HepG2 (cell line): ENCODE results near the gene NXN. TPM values are rescaled to one million over a fixed set of nuclear protein-coding genes. Genes with fewer than 3 reads are reported as not detected.

Experiments used
- ATAC-seq: fragments of 200-7000 bp; cut with Tn5 transposase; 3 replicates; pipeline ENCODE4 v1.9.1; 2020; ENCODE audit warnings: mild to moderate bottlenecking, moderate library complexity
- BruUV-seq: library from RNA; stranded (reverse); fragments of 400-500 nt; replicated peaks from 2 replicates; lab custom pipeline; 2021; lab: Mats Ljungman, UMichigan
- CTCF ChIA-PET: fragments of 300-600 bp; formaldehyde crosslinking; extraction: SDS; loops from one replicate; lab custom pipeline; 2021; ENCODE audit warnings: low total read pairs, inconsistent platforms, low intra/inter-chr PET ratio; lab: Yijun Ruan, JAX
- POLR2A ChIA-PET: fragments of 350-600 bp; sonication (Branson Sonifier 250); formaldehyde crosslinking; loops from one replicate; lab custom pipeline; 2020; ENCODE audit warnings: antibody characterized with exemption, inconsistent platforms; lab: Yijun Ruan, JAX
- DNase-seq: peaks from one replicate; pipeline ENCODE4 v3.0.0-alpha.2; 2015; ENCODE audit warnings: low spot score
- FAIRE-seq: peaks from 3 replicates; lab custom pipeline; 2011; peaks lifted over from hg19 to GRCh38; lab: Jason Lieb, UNC
- H2AFZ ChIP-seq: one replicate; pipeline ENCODE4 v1.6.1; 2011; ENCODE audit warnings: low read length, inconsistent platforms
- H3K27ac ChIP-seq: fragments of 300-600 bp; 3 replicates; pipeline ENCODE4 v1.8.0; 2011; ENCODE audit warnings: mixed run types, mild to moderate bottlenecking, mixed read lengths, low read length, inconsistent platforms; ENCODE audit not compliant: insufficient read depth; ENCODE audit errors: extremely low read length
- H3K27me3 ChIP-seq, 2 experiments: fragments of 200-600 bp in 1 of 2; 2 replicates in 1 of 2; 3 replicates in 1 of 2; pipeline versions ENCODE4 v1.6.0 to v1.8.0; 2011; ENCODE audit warnings: low read length in 2 of 2, mild to moderate bottlenecking in 2 of 2, moderate library complexity in 2 of 2, inconsistent platforms in 1 of 2; ENCODE audit not compliant: insufficient read depth in 2 of 2, control insufficient read depth in 1 of 2
- H3K36me3 ChIP-seq, 2 experiments: fragments of 200-600 bp in 1 of 2; replicated peaks in 1 of 2; 2 replicates in 1 of 2; 3 replicates in 1 of 2; pipeline versions ENCODE4 v1.5.1 to v1.8.0; 2011; ENCODE audit warnings: low read length in 2 of 2, inconsistent platforms in 1 of 2; ENCODE audit not compliant: insufficient read depth in 2 of 2, control insufficient read depth in 1 of 2
- H3K4me1 ChIP-seq: 2 replicates; pipeline ENCODE4 v1.5.1; 2012; ENCODE audit warnings: low read length, inconsistent platforms; ENCODE audit not compliant: insufficient read depth
- H3K4me2 ChIP-seq: 2 replicates; pipeline ENCODE4 v1.6.0; 2011; ENCODE audit warnings: low read depth, low read length, inconsistent platforms
- H3K4me3 ChIP-seq, 3 experiments: fragments of 200-600 bp in 1 of 3; sonication (generic), shearing (Covaris generic) in 1 of 3; replicated peaks in 1 of 3; 2 replicates each; pipeline ENCODE4 v1.5.1; 2011 to 2016; ENCODE audit warnings: low read length in 3 of 3, inconsistent platforms in 2 of 3, low read depth in 2 of 3, mild to moderate bottlenecking in 2 of 3, control low read depth in 1 of 3, mixed read lengths in 1 of 3; ENCODE audit not compliant: insufficient read depth in 1 of 3
- H3K79me2 ChIP-seq: one replicate; pipeline ENCODE4 v1.6.1; 2011; ENCODE audit warnings: low read length, inconsistent platforms; ENCODE audit not compliant: insufficient read depth
- H3K9ac ChIP-seq: 2 replicates; pipeline ENCODE4 v1.6.0; 2011; ENCODE audit warnings: mild to moderate bottlenecking, low read depth, low read length, inconsistent platforms; ENCODE audit not compliant: insufficient read depth
- H3K9me3 ChIP-seq: 2 replicates; pipeline ENCODE4 v1.5.1; 2012; ENCODE audit warnings: mild to moderate bottlenecking, low read length
- H4K20me1 ChIP-seq: 2 replicates; pipeline ENCODE4 v1.6.0; 2011; ENCODE audit warnings: inconsistent platforms, mild to moderate bottlenecking, low read length, moderate library complexity; ENCODE audit not compliant: insufficient read depth
- AKAP8 ChIP-seq: sonication (generic); formaldehyde crosslinking; IDR thresholded peaks from 2 replicates; pipeline ENCODE4 v1.5.1; 2020; ENCODE audit warnings: mild to moderate bottlenecking, missing genetic modification reagents
- CBFB ChIP-seq: sonication (generic); formaldehyde crosslinking; IDR thresholded peaks from 2 replicates; pipeline ENCODE4 v1.4.0; 2020; ENCODE audit warnings: missing genetic modification reagents
- MIXL1 ChIP-seq: IDR thresholded peaks from 2 replicates; pipeline ENCODE4 v1.6.1; 2016
- NFAT5 ChIP-seq: sonication (generic); formaldehyde crosslinking; IDR thresholded peaks from 2 replicates; pipeline ENCODE4 v1.4.0; 2020; ENCODE audit warnings: missing genetic modification reagents
- NFKBIZ ChIP-seq: IDR thresholded peaks from 2 replicates; pipeline ENCODE4 v1.6.1; 2018; ENCODE audit warnings: missing genetic modification reagents, missing compliant biosample characterization
- ONECUT2 ChIP-seq: sonication (generic); formaldehyde crosslinking; IDR thresholded peaks from 2 replicates; pipeline ENCODE4 v1.4.0; 2020; ENCODE audit warnings: missing genetic modification reagents
- REXO4 ChIP-seq: sonication (generic); formaldehyde crosslinking; IDR thresholded peaks from 2 replicates; pipeline ENCODE4 v1.8.0; 2022; ENCODE audit warnings: missing genetic modification reagents, mild to moderate bottlenecking, borderline replicate concordance
- WGBS: methylation state at CpG from one replicate; pipeline ENCODE4 v1.1.6; 2017; ENCODE audit warnings: low lambda C conversion rate; 5-methylcytosine and 5-hydroxymethylcytosine counted together
- in situ Hi-C: cut with HindIII; loops from 2 replicates; pipeline ENCODE4 v1.10.0; 2017; ENCODE audit warnings: low pct_unique_long_range_greater_than_20kb; ENCODE audit not compliant: extremely low pct_ligation_motif_present
- intact Hi-C: fragments of 100-400 bp; cut with micrococcal nuclease; formaldehyde crosslinking; loops from one replicate; pipeline ENCODE4 v1.10.0; 2022; ENCODE audit not compliant: unreplicated experiment
- polyA plus RNA-seq, 8 experiments: library from polyadenylated mRNA; depleted of rRNA in 3 of 8; stranded (reverse) in 7 of 8; unstranded in 1 of 8; fragments of >200 nt; fragmentation: Illumina TruSeq in 4 of 8; extraction: Trizol in 4 of 8; gene quantifications; 2 replicates each; pipeline versions ENCODE4 v1.2.1 to v1.2.3, GENCODE V29; 2011 to 2016; ENCODE audit warnings: low read depth in 4 of 8, missing spikeins in 1 of 8, mixed read lengths in 1 of 8; ENCODE audit not compliant: insufficient read depth in 1 of 8
- total RNA-seq, 5 experiments: library from RNA; depleted of rRNA; stranded (reverse); fragments of >200 nt; fragmentation: Illumina TruSeq; extraction: Trizol; gene quantifications; 2 replicates each; pipeline ENCODE4 v1.2.3, GENCODE V29; 2016; ENCODE audit warnings: low read depth in 1 of 5

Gene NXN
- total and polyA plus RNA-seq, 2 of the 13 experiments (the other 11 are each of a cell fraction or from before 2014, with no cell fraction given): 22.2 to 24.3 TPM

- H3K27ac ChIP-seq: no peak overlapping the region
- H2AFZ ChIP-seq: no peak overlapping the region
- intact Hi-C loops: no loop called here
- DNase-seq (no peak), FAIRE-seq (no peak), ATAC-seq (no peak)
- no peaks in the 10 kb centered on the region; a peak in 1 of 5 replicates for H3K36me3 ChIP-seq
- H3K27me3 ChIP-seq: no peaks in the 10 kb centered on the region
- in situ Hi-C loops: no loop called here
- CTCF ChIA-PET: no interaction called here
- WGBS: 95% methylated on average over 18 of the region's 18 CpGs
- H3K9ac ChIP-seq: no peak overlapping the region
- no peaks in the 10 kb centered on the region for H3K9me3 ChIP-seq
- no peak overlapping the region for H3K4me3 ChIP-seq
- POLR2A ChIA-PET: no interaction called here
- H4K20me1 ChIP-seq: no peaks in the 10 kb centered on the region
- H3K4me2 ChIP-seq: no peak overlapping the region
- peaks cover 3% of the 10 kb centered on the region for H3K79me2 ChIP-seq
- no TSS peak for BruUV-seq
- H3K4me1 ChIP-seq: peaks cover 24% of the 10 kb centered on the region
- no peak for TF ChIP-seq MIXL1 (CRISPR knock-in tag)
- TF ChIP-seq NFAT5 (CRISPR knock-in tag): no peak
- no peak for TF ChIP-seq CBFB (CRISPR knock-in tag)
- 0 out of 2 replicates have a peak, but pooled peaks have one; percentile 13 for TF ChIP-seq ONECUT2 (CRISPR knock-in tag)
- no peak for TF ChIP-seq REXO4 (CRISPR knock-in tag)
- TF ChIP-seq NFKBIZ (CRISPR knock-in tag): no peak
- TF ChIP-seq AKAP8 (CRISPR knock-in tag): no peak
- TF ChIP-seq, all 625 proteins: peak for 1
These were observed 93.5 kb downstream of the NXN start for GRCh38 chr17:885971-886571.
